ENCODE measurements around the gene PSMA2.

PSMA2 gene

DNA sequence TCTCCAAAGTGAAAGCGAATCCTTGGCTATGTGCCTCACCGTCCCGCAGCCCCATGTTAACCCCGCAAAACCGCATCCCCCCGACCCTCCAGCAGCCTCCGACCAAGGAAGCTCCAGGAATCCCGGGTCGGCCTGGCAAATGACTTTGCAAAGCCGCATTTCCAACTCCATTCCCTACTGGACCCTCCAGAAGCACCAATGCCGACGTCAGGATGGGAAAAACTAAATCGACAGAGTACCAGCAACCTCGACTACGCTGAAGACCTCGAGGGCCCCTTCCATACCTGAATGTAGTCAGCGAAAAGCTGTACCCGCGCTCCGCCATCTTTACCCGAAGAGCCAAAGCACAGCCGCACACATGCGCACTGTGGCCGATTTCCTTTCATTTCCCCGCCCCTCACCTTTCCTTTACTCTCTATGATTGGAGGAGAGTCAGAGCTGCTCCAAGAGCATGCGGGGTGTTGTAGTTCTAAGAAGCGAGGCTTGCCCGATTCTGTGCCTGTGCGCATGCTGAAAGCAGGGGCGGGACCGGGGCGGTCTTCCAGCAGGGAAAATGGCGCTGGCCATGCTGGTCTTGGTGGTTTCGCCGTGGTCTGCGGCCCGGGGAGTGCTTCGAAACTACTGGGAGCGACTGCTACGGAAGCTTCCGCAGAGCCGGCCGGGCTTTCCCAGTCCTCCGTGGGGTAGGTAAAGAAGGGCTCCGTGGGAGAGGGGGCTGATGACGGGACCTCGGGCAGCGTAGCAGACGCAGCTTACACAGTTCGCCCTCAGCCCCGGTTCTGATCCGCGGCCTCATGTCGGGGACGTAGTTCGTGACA, at the start of gene PSMA2, which contains the start of gene MRPL32:
PSMA2 (minus strand) TSS at position 341 of the 818 bp plus-strand sequence; CDS start at position 325, 16 bp downstream.
MRPL32 (plus strand) TSS at position 543 of the 818 bp plus-strand sequence; CDS start at position 554, 11 bp downstream.
- DNase-seq (ENCODE audit: low read depth, low spot score) = peak; percentile 95

DNA sequence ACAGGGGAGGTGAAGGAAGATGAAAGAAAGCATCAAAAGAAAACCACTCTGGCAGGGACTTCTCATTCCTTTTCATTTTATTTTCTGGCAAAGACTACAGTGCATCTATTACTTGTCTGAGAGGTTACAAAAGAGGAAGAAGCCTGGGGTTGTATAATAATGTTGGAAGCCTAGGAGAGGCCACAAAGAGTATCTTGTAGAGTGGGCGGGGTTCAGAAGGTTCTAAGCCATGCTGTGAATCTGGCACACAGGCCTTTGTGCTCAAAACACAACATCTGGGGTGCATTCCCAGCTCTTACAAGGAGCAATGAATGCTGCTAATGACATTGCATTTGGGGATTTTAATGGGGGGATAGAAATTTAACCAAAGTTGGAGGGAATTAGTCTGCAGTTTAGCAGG, 49.6 kb upstream of the PSMA2 start:
- DNase-seq (ENCODE audit: low read depth, low spot score) = no peak

DNA sequence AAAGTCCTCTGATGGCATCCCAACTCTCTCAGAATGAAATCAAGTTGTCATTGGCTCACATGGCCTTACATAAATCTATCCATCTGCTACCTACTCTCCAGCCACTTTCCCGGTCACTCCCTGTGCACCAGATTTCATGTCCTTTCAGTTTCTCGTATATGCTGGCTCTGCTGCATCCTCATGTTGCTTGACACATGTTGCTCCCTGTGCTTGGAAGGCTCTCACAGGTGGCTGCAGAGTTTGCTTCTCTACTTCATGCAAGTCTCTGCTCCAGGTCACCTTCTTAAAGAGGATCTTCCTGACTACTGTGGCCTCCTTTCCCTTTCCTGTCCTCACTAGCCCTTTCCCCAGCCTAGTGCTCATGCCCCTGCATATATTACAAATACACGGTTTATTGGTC, 48.5 kb upstream of the PSMA2 start:
- no peak for DNase-seq (ENCODE audit: low read depth, low spot score)

DNA sequence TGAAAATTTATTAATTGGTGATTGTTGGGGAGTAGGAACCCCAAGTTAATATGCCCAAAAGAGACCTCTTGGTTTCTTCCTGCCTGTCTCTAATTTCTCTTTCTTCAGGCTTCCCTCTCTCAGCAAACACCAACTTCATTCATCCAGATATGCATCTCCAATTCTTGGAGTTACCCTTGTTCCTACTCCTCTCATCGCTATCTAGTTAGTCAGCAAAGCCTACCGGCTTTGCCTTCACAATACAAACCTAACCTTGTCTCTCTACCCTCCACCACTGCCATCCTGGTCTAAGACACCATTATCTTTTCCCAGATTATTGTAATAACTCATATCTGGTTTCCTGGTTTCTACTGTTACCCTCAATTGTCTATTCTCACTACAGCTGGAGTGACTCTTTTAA, 48.1 kb upstream of the PSMA2 start:
- DNase-seq (ENCODE audit: low read depth, low spot score) = no peak

DNA sequence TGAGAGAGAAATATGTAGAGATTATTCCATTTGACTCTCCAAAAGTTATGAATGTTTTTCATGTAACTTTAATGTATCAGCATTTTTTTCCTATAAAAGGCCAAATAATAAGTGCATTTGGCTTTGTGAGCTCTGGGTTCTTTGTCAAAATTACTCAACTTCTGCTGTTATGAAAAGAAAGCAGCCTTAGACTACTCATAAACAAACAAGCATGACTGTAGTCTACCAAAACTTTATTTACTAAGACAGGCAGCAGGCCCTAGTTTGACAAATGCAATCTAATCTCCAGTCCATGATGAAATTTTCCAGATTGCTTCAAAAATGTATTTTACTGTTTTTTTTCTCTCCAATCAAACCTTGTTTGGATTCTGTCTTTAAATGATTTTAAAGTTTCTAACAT, 46.5 kb upstream of the PSMA2 start:
- no peak for DNase-seq (ENCODE audit: low read depth, low spot score)

DNA sequence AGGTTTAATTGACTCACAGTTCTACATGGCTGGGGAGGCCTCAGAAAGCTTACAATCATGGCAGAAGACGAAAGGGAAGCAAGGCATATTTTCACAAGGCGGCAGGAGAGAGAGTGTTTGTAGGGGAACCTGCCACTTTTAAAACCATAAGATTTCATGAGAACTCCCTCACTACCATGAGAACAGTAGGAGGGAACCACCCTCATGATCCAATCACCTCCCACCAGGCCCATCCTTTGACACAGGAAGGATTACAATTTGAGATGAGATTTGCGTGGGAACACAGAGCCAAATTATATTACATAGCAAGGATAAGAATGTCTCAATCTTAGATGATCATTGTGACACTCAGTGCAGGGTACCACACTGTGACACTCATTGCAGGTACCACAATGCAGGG, 44.4 kb upstream of the PSMA2 start:
- DNase-seq (ENCODE audit: low read depth, low spot score) = no peak

DNA sequence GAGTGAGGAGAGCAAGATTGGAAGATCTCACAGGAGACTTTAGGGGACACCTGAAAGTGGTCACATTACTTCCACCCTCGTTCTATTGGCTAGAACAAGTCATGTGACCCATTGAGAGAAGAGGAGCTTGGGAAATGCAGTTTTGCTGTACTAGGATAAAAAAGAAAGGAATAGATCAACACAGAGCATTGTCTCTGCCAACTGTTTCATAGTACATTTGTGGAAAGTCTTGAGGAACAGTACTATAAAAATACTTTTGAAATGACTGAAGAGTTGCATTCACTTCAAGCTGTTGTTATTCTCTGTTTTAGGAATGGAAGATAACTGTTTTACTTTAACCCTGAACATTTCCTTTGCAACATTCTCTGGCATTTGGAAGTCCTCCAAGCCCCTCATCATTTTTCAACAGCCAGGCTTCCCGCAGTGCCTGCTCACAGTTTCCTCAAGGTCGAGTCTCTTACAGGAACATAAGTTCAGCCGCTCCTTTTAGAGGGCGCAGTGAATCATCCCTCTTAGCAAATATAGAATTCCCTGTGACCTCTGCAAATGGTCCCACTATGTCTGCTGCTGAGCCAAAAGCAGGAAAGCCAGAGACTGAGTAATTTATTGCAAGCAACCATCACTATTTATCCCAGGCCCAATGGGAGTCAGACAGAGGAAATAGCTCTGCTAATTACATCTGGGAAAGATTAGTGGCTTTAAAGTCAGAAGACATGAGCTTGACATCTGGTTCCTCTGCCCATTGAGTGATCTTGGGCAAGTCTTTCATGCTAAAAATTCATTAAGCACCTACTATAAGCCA, 40.9 kb upstream of the PSMA2 start:
- DNase-seq (ENCODE audit: low read depth, low spot score) = peak; percentile 98

DNA sequence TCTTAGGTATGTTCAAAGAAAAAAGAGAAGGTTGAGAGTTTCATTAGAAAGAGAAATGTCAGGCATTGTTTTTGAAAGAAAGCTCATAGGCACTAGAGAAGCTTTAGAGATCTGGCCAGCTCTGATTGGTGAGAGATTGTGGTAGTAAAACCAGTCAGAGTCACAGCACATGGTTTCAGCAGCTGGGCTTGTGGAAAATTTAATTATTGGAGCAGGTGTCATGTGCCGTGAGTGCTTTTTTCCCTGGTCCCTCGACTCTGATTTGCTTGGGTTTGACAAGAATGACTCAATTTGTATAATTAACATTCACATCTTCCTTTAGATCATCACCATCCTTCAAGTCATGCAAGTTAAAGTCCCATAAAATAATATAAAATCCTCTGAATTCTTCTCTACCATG, 35.4 kb upstream of the PSMA2 start:
- no peak for DNase-seq (ENCODE audit: low read depth, low spot score)

DNA sequence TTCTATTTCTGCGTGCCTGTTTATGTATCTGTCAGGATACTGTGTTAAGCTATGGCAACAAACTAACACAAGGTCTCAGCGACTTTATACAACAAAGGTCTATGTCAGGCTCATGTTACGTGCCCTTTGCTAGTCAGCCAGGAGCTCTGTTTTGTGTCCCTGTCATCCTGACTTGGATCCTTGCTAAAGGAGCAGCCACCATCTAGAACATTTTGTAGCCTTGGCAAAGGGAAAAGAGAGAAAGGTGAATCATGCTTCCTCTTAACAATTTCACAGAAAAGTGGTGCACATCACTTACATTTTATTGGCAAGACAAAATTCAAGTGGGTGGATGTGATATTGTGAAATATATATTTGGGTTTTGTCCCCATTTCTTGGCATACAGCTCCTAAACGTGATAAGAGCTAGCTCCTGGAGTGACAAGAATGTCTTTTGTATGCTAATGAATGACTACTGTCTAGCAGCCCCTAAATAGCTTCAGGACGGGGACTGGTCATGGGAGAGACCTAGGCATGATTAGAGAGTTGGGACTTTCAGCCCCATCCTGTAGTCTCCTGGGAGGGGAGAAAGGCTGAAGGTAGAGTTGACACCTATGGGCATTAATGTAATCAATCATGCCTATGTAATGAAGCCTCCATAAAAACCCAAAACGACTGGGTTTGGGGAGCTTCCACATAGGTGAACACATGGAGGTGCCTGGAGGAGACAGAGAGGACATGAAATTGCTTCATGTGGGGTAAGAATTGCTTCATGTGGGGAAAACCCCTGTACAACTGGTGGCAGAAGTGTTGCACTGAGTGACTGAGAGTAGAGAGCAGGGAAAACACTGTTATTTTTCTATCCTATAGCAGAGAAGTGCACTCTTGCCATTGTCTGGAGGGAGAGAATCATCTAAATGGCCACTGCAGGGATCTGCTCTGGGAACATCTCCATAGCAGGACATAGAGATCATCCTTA, 33.2 kb upstream of the PSMA2 start:
- DNase-seq (ENCODE audit: low read depth, low spot score) = no peak

DNA sequence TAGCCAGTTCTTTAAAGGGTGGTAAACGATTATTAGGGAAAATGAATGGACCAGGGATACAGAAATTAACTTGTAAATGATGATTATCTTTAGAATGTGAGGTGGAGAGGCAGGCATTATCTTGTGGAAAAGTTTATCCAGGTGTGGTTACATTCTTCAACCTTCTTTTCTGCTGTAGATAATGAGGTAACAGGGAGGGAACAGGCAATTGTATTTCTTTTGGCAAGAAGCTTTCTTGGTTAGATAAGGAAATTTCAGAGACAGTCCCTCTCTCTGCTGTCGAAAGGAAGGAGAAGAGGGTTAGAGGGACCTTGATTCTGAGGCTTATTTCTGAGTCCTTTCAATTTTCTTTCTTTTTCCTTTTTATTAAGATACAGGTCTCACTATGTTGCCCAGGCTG, 32.3 kb upstream of the PSMA2 start:
- DNase-seq (ENCODE audit: low read depth, low spot score) = no peak

DNA sequence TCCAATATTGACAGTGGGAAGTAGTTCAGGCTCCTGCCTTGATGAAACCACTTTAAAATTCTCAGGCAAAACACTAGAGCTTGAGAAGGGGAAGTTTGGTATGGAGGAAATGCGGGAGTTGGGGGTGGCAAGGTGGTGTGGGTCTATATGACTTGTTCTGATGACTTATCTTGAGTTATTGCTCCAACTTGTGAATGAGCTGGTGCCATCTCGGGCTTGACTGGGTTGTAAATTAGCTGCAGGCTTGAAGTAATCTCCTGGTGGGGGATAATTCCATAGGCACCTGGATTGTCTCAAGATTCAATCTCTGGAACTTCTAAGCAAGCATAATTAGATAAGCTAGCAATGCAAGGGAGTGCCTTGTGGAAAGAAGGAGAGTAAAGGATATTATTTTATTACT, 29.2 kb upstream of the PSMA2 start:
- DNase-seq (ENCODE audit: low read depth, low spot score) = no peak

DNA sequence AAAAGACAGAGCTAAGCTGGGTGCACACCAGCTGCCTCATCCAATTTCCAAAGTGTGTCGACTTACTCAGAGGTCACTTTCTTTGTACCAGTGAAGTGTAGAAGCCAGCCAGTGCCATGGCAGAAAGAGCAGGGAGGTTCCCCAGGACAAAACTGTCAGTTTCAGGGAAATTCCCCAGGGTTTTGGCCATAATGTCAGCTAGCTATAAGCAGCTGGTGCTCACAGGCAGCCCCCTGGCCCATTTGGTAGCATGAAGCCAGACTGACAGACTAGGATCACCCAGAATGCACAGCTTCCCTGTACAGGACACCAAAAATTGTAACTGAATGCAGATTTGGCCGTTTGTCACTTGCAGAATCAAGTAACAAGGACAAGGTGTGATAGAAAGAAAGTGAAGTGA, 28.8 kb upstream of the PSMA2 start:
- no peak for DNase-seq (ENCODE audit: low read depth, low spot score)

DNA sequence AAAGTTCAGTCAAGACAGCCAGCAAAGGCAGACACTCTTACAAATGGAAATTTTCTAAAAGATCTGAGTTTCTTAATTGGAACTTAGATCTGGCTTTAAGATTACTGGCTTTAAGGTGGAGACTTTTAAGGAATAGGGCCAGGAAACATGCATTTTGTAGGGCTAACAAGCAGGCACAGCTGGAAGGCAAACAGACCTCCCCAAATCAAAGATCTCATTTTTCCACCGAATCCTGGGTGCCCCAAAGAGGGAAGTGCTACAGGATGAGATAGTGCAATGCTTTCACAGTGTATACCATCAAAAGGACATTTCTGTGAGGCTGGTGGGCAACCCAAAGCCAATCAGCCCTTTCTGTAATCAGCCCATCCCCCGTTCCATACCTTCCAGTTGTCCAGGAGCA, 27.6 kb upstream of the PSMA2 start:
- no peak for DNase-seq (ENCODE audit: low read depth, low spot score)

DNA sequence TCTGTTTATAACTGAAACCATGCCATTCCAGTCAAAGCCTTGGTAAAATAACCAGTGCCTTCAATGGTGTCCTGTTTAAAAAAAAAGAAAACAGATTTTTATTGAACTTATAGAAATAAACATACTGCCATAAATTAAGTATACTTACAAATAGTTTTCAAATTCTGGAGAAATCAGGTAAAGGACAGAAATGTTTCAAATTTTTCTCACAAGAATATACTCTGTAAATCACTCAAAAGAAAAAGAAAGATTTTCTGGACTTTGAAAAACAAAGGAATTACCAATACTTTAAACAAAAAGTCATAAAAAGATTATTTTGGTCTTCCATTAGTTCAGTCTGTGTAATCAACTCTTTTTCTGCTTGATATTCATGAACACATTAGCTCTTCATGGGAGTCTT, 24.1 kb upstream of the PSMA2 start:
- no peak for DNase-seq (ENCODE audit: low read depth, low spot score)

DNA sequence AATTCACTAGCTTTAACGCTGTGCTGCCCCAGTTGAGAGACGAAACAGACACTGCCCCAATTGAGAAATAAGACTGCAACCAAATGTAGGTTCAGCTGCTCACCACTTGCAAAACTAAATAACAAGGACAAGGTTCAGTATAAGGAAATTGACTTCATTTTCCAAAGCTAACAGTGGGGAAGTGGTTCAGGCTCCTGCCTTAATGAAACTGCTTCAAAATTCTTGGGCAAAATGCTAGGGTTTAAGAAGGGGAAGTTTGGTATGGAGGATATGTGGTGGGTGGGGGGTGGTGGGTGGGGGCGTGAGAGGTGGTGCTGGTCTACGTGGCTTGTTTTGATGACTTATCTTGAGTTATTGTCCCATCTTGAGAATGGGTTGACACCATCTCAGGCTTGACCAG, 22.0 kb upstream of the PSMA2 start:
- no peak for DNase-seq (ENCODE audit: low read depth, low spot score)

DNA sequence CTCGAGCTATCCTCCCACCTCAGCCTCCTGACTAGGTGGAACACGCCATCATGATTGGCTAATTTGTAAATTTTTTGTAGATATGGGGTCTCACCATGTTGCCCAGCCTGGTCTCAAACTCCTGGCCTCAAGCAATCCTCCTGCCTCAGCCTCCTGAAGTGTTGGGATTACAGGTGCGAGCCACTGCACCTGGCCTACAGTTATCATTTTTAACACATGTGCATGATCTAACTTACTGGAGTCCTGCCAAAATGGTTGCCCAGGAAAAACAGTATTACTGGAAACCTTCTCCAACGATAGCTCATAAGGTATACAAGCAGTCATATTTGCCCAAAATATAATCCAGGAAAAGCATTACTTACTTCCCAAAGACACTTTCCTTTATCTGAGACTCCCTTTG, 20.4 kb upstream of the PSMA2 start:
- DNase-seq (ENCODE audit: low read depth, low spot score) = no peak

DNA sequence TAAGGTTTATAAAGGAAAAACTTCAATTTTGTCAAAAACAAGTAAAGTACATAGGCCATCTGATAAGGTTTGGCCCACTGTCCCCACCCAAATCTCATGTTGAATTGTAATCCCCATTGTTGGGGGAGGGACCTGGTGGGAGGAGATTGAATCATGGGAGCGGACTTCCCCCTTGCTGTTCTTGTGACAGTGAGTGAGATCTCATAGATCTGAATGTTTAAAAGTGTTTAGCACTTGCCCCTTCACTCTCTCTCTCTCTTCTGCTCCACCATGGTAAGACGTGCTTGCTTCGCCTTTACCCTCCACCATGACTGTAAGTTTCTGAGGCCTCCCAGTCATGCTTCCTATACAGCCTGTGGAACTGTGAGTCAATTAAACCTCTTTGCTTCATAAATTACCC, 18.4 kb upstream of the PSMA2 start:
- DNase-seq (ENCODE audit: low read depth, low spot score) = no peak

DNA sequence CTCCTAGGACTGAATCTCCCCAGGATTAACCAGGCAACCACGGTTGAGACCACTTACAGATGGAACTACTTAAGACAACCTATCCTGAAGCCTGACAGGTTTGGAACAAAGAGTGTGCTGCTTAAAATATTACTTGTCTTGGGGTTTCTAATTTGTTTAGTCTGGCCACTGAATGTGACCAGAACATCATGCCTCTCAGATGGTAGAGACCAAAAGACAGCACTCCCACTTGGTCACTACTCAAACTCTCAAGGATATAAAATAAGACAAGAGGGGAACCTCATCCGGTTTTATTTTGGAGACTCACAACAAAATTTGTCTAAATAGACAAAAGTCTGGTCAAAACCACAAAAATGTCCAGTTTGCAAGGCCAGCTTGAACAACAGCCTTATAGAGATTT, 15.5 kb upstream of the PSMA2 start:
- DNase-seq (ENCODE audit: low read depth, low spot score) = no peak

DNA sequence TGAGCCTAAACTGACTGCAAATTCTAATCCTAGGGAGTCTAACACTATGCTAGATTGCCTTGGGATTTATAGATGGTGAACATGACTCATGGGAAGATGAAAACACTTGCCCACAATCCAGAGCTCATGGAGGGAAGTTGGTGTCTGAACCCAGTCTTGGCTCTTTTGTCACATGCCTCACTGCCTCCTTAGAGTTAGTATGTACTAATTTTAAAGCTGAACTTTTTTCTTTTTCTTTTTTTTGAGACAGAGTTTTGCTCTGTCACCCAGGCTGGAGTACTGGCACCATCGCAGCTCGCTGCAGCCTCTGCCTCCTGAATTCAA, 14.6 kb upstream of the PSMA2 start:
- no peak for DNase-seq (ENCODE audit: low read depth, low spot score)

DNA sequence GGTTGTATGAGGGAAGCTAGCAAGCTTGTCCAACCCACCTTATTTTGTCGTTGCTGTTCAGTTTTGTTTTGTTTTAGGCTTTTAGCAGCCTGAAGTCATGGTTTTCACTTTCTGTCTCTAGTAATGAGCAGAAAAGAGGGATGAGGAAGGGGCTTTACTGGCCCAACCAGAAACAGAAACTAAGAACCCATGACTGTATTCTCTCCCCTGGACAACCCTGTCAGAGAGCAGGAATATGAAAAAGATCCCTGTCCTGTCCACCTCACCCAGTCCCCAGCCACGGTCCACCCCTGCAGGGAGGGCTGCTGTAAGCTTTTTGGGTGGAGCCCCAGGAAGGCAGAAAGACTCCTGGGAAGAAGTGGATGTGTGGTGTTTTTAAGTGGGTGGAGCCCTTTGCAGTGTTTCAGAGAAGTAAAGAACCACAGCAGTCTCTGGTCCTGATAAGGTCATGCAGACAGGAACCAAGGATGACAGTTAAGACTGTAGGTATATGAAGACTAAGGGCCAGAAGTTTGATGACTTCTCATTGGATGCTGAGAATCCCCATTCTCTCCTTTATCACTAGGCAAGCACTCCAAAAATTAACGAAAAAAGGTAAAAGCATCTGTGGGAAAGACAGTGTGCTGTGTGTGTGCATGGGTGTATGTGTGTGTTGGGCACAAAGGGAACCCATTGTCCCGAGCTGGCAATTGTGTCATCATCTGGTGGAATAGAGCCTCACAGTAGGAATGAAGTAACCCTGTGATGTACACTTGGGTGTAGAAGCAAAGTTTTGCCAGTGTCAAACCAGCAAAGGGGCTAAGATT, 14.1 kb upstream of the PSMA2 start:
- DNase-seq (ENCODE audit: low read depth, low spot score) = no peak

Measured in smooth muscle cell of the brain vasculature (primary cell).